ENCODE measurements around the gene PLVAP. TPM values are rescaled to one million over a fixed set of nuclear protein-coding genes. Genes with fewer than 3 reads are reported as not detected.

Gene PLVAP
- total RNA-seq, 2 experiments from 2014 or later, result not detected

- Mint-ChIP-seq H3K9me3 (no peaks in the 10 kb centered on the region), H3K4me3 (peak overlapping the region; percentile 73), H3K27ac (peak overlapping the region; percentile 14), H3K27me3 (no peaks in the 10 kb centered on the region), H3K4me1 (ENCODE audit: low read depth) (peaks cover 30% of the 10 kb centered on the region), H3K36me3 (ENCODE audit: low read depth) (peaks cover 9% of the 10 kb centered on the region)
- H3K4me3 ChIP-seq (ENCODE audit: low read length), result no peak overlapping the region
- peaks cover 2% of the 10 kb centered on the region for H3K36me3 ChIP-seq (ENCODE audit: insufficient read depth, low read length)
- POLR2A ChIA-PET, result interaction anchor here (0.5 to 3.5 kb wide), 3 partner anchors 21 to 247 kb away, joined by 3 to 29 read pairs (median 3); partner anchors contain the start of gene DDA1
- ATAC-seq (ENCODE audit: poor library complexity) (no peak), DNase-seq (peak in 1 of 14 experiments; percentile 31)
- intact Hi-C loops (cut with DNase I, micrococcal nuclease), result no loop called here
- no peaks in the 10 kb centered on the region for H3K27me3 ChIP-seq (ENCODE audit: control insufficient read depth in 1 of 2, insufficient read depth in 2 of 2, low read length in 2 of 2)
- H3K27ac ChIP-seq (ENCODE audit: low read depth in 1 of 2, low read length in 2 of 2), result no peak overlapping the region
- TF ChIP-seq CTCF (IDR thresholded peaks at IDR 0.05), result no peak
- CTCF ChIA-PET, result interaction anchor here (1.4 kb wide), 1 partner anchor 37 kb away, joined by 5 read pairs; no protein-coding TSS in a partner anchor
- H3K9me3 ChIP-seq (ENCODE audit: control insufficient read depth in 1 of 2, insufficient read depth in 1 of 2, low read length in 2 of 2), result no peaks in the 10 kb centered on the region
- H3K4me1 ChIP-seq (ENCODE audit: insufficient read depth, low read length), result peaks cover 52% of the 10 kb centered on the region
Measured at GRCh38 chr19:17330262-17331044, 46.7 kb downstream of the PLVAP start.

- peaks cover 6% of the 10 kb centered on the region for H3K36me3 Mint-ChIP-seq (ENCODE audit: low read depth)
- Histone ChIP-seq H3K9me3 (ENCODE audit: control insufficient read depth in 1 of 2, insufficient read depth in 1 of 2, low read length in 2 of 2) (peaks cover 0 to 7% of the 10 kb centered on the region in 2 experiments), H3K27ac (ENCODE audit: low read depth in 1 of 2, low read length in 2 of 2) (no peak overlapping the region), H3K4me3 (ENCODE audit: low read length) (no peak overlapping the region), H3K4me1 (ENCODE audit: insufficient read depth, low read length) (peaks cover 45% of the 10 kb centered on the region), H3K36me3 (ENCODE audit: insufficient read depth, low read length) (peaks cover 2% of the 10 kb centered on the region), H3K27me3 (ENCODE audit: control insufficient read depth in 1 of 2, insufficient read depth in 2 of 2, low read length in 2 of 2) (no peaks in the 10 kb centered on the region)
- no peak for TF ChIP-seq CTCF (IDR thresholded peaks at IDR 0.05)
- intact Hi-C loops (cut with DNase I, micrococcal nuclease), result no loop called here
- no peaks in the 10 kb centered on the region for H3K9me3 Mint-ChIP-seq
- no peak overlapping the region for H3K27ac Mint-ChIP-seq
- peaks cover 22% of the 10 kb centered on the region for H3K4me1 Mint-ChIP-seq (ENCODE audit: low read depth)
- DNase-seq, result peak in 1 of 14 experiments; percentile 42
- peak overlapping the region; percentile 73 for H3K4me3 Mint-ChIP-seq
- H3K27me3 Mint-ChIP-seq, result no peaks in the 10 kb centered on the region
- ChIA-PET CTCF (no interaction called here), POLR2A (interaction anchor here (0.5 to 3.5 kb wide), 3 partner anchors 20 to 246 kb away, joined by 3 to 29 read pairs (median 3); partner anchors contain the start of gene DDA1)
- no peak for ATAC-seq (ENCODE audit: poor library complexity)
Measured at GRCh38 chr19:17329366-17330261, 47.5 kb downstream of the PLVAP start.
